SK-N-SH treated with all-trans-retinoic acid at 6 μM for 48 hours (cell line): ENCODE measurements around the gene RAMP3.

ENCODE experiments used
- ARNTL ChIP-seq: fragments of 450-650 bp; formaldehyde crosslinking; IDR thresholded peaks from 2 replicates; pipeline ENCODE4 v1.5.0; 2020; ENCODE audit warnings: low read depth, mild to moderate bottlenecking, moderate library complexity, borderline replicate concordance
- CSDC2 ChIP-seq: fragments of 250-450 bp; sonication (Bioruptor Pico); IDR thresholded peaks from 2 replicates; pipeline ENCODE4 v1.5.0; 2020; ENCODE audit warnings: mild to moderate bottlenecking, moderate library complexity
- GLIS3 ChIP-seq: fragments of 250-450 bp; sonication (Bioruptor Pico); IDR thresholded peaks from 2 replicates; pipeline ENCODE4 v1.5.0; 2020; ENCODE audit warnings: mild to moderate bottlenecking, moderate library complexity
- ISL1 ChIP-seq: fragments of 250-450 bp; sonication (Bioruptor Pico); IDR thresholded peaks from 2 replicates; pipeline ENCODE4 v2.1.2; 2022; ENCODE audit warnings: mild to moderate bottlenecking, moderate library complexity
- RARB ChIP-seq: fragments of 250-450 bp; sonication (Bioruptor Pico); IDR thresholded peaks from 2 replicates; pipeline ENCODE4 v1.8.0; 2021; ENCODE audit warnings: mild to moderate bottlenecking, moderate library complexity
- SNAI2 ChIP-seq: fragments of 250-450 bp; sonication (Bioruptor Pico); IDR thresholded peaks from 2 replicates; pipeline ENCODE4 v1.5.0; 2020; ENCODE audit warnings: mild to moderate bottlenecking, moderate library complexity
- TCF4 ChIP-seq: fragments of 250-450 bp; sonication (Bioruptor Pico); IDR thresholded peaks from 2 replicates; pipeline ENCODE4 v1.8.0; 2021; ENCODE audit warnings: mild to moderate bottlenecking, moderate library complexity, borderline replicate concordance
- TOX ChIP-seq: fragments of 250-450 bp; sonication (Bioruptor Pico); IDR thresholded peaks from 2 replicates; pipeline ENCODE4 v1.8.0; 2021; ENCODE audit warnings: mild to moderate bottlenecking, moderate library complexity, borderline replicate concordance
- ZFP30 ChIP-seq: fragments of 450-650 bp; formaldehyde crosslinking; IDR thresholded peaks from 2 replicates; pipeline ENCODE4 v1.5.0; 2022; ENCODE audit warnings: mild to moderate bottlenecking, moderate library complexity
- ZNF565 ChIP-seq: fragments of 450-650 bp; formaldehyde crosslinking; conservative IDR thresholded peaks from 2 replicates; pipeline ENCODE4 v1.5.0; 2020; ENCODE audit warnings: low read depth, mild to moderate bottlenecking, moderate library complexity
- TF ChIP-seq, protein P1 (sequence below): fragments of 250-450 bp; sonication (Bioruptor Pico); IDR thresholded peaks from 2 replicates; pipeline ENCODE4 v1.8.0; 2021; ENCODE audit warnings: low read depth, mild to moderate bottlenecking, moderate library complexity, borderline replicate concordance
- TF ChIP-seq, protein P2 (sequence below): fragments of 250-450 bp; sonication (Bioruptor Pico); IDR thresholded peaks from 2 replicates; pipeline ENCODE4 v1.8.0; 2020; ENCODE audit warnings: mild to moderate bottlenecking, moderate library complexity, borderline replicate concordance
- TF ChIP-seq, protein P3 (sequence below): fragments of 250-450 bp; sonication (Bioruptor Pico); IDR thresholded peaks from 2 replicates; pipeline ENCODE4 v1.5.1; 2021; ENCODE audit warnings: mild to moderate bottlenecking, moderate library complexity
- TF ChIP-seq, protein P4 (sequence below): fragments of 250-450 bp; sonication (Bioruptor Pico); IDR thresholded peaks from 2 replicates; pipeline ENCODE4 v1.5.0; 2020; ENCODE audit warnings: mild to moderate bottlenecking, moderate library complexity

DNA sequence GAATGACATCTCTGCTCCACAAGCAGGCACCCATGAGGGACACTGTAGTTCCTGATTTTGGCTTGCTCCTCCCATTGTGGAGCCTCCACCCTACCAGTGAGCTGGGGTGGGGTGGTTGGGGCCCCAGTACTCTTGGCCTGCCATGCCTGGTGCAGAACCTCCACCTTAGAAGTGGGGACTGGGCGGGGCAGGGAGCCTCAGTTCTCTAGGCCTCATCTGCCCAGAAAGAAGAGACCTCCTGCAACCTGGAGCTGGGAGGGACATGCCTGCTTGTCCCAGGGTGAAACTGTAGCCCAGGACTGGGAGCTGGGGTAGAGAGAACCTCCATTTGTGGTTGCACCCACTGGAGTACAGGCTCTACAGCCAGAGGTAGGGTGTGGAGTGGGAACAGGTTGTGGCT, 14.4 kb downstream of the RAMP3 start:
- TF ChIP-seq, protein P1, sequence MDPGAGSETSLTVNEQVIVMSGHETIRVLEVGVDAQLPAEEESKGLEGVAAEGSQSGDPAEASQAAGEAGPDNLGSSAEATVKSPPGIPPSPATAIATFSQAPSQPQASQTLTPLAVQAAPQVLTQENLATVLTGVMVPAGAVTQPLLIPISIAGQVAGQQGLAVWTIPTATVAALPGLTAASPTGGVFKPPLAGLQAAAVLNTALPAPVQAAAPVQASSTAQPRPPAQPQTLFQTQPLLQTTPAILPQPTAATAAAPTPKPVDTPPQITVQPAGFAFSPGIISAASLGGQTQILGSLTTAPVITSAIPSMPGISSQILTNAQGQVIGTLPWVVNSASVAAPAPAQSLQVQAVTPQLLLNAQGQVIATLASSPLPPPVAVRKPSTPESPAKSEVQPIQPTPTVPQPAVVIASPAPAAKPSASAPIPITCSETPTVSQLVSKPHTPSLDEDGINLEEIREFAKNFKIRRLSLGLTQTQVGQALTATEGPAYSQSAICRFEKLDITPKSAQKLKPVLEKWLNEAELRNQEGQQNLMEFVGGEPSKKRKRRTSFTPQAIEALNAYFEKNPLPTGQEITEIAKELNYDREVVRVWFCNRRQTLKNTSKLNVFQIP (CRISPR knock-in tag): no peak
- TF ChIP-seq, protein P2, sequence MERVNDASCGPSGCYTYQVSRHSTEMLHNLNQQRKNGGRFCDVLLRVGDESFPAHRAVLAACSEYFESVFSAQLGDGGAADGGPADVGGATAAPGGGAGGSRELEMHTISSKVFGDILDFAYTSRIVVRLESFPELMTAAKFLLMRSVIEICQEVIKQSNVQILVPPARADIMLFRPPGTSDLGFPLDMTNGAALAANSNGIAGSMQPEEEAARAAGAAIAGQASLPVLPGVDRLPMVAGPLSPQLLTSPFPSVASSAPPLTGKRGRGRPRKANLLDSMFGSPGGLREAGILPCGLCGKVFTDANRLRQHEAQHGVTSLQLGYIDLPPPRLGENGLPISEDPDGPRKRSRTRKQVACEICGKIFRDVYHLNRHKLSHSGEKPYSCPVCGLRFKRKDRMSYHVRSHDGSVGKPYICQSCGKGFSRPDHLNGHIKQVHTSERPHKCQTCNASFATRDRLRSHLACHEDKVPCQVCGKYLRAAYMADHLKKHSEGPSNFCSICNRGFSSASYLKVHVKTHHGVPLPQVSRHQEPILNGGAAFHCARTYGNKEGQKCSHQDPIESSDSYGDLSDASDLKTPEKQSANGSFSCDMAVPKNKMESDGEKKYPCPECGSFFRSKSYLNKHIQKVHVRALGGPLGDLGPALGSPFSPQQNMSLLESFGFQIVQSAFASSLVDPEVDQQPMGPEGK: no peak
- no peak for TF ChIP-seq GLIS3 (CRISPR knock-in tag)
- TF ChIP-seq TOX (CRISPR knock-in tag): no peak
- TF ChIP-seq RARB: no peak
- TF ChIP-seq ZNF565 (CRISPR knock-in tag): no peak
- TF ChIP-seq, protein P3, sequence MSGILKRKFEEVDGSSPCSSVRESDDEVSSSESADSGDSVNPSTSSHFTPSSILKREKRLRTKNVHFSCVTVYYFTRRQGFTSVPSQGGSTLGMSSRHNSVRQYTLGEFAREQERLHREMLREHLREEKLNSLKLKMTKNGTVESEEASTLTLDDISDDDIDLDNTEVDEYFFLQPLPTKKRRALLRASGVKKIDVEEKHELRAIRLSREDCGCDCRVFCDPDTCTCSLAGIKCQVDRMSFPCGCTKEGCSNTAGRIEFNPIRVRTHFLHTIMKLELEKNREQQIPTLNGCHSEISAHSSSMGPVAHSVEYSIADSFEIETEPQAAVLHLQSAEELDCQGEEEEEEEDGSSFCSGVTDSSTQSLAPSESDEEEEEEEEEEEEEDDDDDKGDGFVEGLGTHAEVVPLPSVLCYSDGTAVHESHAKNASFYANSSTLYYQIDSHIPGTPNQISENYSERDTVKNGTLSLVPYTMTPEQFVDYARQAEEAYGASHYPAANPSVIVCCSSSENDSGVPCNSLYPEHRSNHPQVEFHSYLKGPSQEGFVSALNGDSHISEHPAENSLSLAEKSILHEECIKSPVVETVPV (CRISPR knock-in tag): no peak
- TF ChIP-seq SNAI2 (CRISPR knock-in tag): no peak
- no peak for TF ChIP-seq ZFP30
- TF ChIP-seq ARNTL (CRISPR knock-in tag): no peak
- TF ChIP-seq CSDC2 (CRISPR knock-in tag): no peak
- no peak for TF ChIP-seq ISL1
- TF ChIP-seq TCF4 (CRISPR knock-in tag): no peak
- TF ChIP-seq, protein P4, sequence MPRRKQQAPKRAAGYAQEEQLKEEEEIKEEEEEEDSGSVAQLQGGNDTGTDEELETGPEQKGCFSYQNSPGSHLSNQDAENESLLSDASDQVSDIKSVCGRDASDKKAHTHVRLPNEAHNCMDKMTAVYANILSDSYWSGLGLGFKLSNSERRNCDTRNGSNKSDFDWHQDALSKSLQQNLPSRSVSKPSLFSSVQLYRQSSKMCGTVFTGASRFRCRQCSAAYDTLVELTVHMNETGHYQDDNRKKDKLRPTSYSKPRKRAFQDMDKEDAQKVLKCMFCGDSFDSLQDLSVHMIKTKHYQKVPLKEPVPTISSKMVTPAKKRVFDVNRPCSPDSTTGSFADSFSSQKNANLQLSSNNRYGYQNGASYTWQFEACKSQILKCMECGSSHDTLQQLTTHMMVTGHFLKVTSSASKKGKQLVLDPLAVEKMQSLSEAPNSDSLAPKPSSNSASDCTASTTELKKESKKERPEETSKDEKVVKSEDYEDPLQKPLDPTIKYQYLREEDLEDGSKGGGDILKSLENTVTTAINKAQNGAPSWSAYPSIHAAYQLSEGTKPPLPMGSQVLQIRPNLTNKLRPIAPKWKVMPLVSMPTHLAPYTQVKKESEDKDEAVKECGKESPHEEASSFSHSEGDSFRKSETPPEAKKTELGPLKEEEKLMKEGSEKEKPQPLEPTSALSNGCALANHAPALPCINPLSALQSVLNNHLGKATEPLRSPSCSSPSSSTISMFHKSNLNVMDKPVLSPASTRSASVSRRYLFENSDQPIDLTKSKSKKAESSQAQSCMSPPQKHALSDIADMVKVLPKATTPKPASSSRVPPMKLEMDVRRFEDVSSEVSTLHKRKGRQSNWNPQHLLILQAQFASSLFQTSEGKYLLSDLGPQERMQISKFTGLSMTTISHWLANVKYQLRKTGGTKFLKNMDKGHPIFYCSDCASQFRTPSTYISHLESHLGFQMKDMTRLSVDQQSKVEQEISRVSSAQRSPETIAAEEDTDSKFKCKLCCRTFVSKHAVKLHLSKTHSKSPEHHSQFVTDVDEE: no peak
